Measurements from ENCODE around the gene PPM1H.

DNA sequence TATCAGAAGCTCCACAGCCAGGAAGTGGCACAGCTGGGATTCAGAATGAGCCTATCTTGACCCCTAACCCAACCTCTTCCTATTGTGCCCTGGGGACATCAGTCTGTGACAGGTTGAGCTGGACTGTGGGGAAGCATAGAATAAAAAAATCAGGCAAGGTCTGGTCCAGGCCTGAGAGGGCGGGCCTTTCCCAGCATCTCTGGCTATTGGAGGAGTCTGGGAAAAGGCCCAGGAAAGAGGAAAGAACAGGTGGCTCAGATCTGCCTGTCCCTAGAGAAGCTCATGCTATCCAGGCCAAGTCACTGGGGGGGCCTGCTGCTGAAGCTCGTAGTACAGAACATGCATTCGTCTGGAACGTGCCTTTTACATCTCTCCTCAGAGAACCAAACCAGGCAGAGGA, 100.5 kb downstream of the PPM1H start:
- TF ChIP-seq, protein P1, sequence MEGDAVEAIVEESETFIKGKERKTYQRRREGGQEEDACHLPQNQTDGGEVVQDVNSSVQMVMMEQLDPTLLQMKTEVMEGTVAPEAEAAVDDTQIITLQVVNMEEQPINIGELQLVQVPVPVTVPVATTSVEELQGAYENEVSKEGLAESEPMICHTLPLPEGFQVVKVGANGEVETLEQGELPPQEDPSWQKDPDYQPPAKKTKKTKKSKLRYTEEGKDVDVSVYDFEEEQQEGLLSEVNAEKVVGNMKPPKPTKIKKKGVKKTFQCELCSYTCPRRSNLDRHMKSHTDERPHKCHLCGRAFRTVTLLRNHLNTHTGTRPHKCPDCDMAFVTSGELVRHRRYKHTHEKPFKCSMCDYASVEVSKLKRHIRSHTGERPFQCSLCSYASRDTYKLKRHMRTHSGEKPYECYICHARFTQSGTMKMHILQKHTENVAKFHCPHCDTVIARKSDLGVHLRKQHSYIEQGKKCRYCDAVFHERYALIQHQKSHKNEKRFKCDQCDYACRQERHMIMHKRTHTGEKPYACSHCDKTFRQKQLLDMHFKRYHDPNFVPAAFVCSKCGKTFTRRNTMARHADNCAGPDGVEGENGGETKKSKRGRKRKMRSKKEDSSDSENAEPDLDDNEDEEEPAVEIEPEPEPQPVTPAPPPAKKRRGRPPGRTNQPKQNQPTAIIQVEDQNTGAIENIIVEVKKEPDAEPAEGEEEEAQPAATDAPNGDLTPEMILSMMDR (conservative IDR thresholded peaks at IDR 0.05; ENCODE audit: low read depth, low read length) = no peak
- TF ChIP-seq EZH2phosphoT487 (IDR thresholded peaks at IDR 0.05; ENCODE audit: borderline replicate concordance, low read length) (no peak), EZH2 (IDR thresholded peaks at IDR 0.05; ENCODE audit: low read length, unreplicated experiment) (no peak)
